Glutamatergic neuron (in vitro differentiated cells): ENCODE measurements around the gene RPGRIP1L. TPM values are rescaled to one million over a fixed set of nuclear protein-coding genes. Genes with fewer than 3 reads are reported as not detected.

Experiments
- DNase-seq: peaks from one replicate; pipeline ENCODE4 v3.0.0; 2022
- H3K27ac Mint-ChIP-seq: one replicate; pipeline ENCODE4 v1.8.0; 2020; ENCODE audit warnings: mild to moderate bottlenecking, mixed read lengths, inconsistent platforms; ENCODE audit not compliant: unreplicated experiment
- H3K27me3 Mint-ChIP-seq: one replicate; pipeline ENCODE4 v1.8.0; 2020; ENCODE audit warnings: mild to moderate bottlenecking, moderate library complexity, mixed read lengths, inconsistent platforms; ENCODE audit not compliant: unreplicated experiment
- H3K36me3 Mint-ChIP-seq: one replicate; pipeline ENCODE4 v1.8.0; 2020; ENCODE audit warnings: mild to moderate bottlenecking, mixed read lengths, inconsistent platforms; ENCODE audit not compliant: unreplicated experiment
- H3K4me1 Mint-ChIP-seq: one replicate; pipeline ENCODE4 v1.8.0; 2020; ENCODE audit warnings: mild to moderate bottlenecking, low read depth, mixed read lengths, inconsistent platforms; ENCODE audit not compliant: unreplicated experiment
- H3K4me3 Mint-ChIP-seq: one replicate; pipeline ENCODE4 v1.8.0; 2020; ENCODE audit warnings: mild to moderate bottlenecking, mixed read lengths, inconsistent platforms; ENCODE audit not compliant: unreplicated experiment
- H3K9me3 Mint-ChIP-seq: one replicate; pipeline ENCODE4 v1.8.0; 2020; ENCODE audit warnings: mild to moderate bottlenecking, moderate library complexity, mixed read lengths, inconsistent platforms; ENCODE audit not compliant: unreplicated experiment
- CTCF ChIP-seq: fragments of 200-600 bp; sonication (generic); IDR thresholded peaks from one replicate; pipeline ENCODE4 v1.5.0; 2021; ENCODE audit not compliant: partially characterized antibody, unreplicated experiment
- total RNA-seq: library from RNA; stranded (reverse); fragmentation: NEBNext Ultra II Directional; extraction: Animal tissue kit (Norgen Biotek cat#: 25700); gene quantifications from one replicate; pipeline ENCODE4 v1.2.1, GENCODE V29; 2021; ENCODE audit not compliant: unreplicated experiment

RPGRIP1L gene
- total RNA-seq, 1 donor from 2014 or later = 18.0 TPM

- H3K27ac Mint-ChIP-seq = no peak overlapping the region
- H3K4me1 Mint-ChIP-seq = no peaks in the 10 kb centered on the region
- no peaks in the 10 kb centered on the region for H3K27me3 Mint-ChIP-seq
- no peak for DNase-seq
- TF ChIP-seq CTCF = no peak
- H3K9me3 Mint-ChIP-seq = peaks cover 3% of the 10 kb centered on the region
- H3K36me3 Mint-ChIP-seq = peaks cover 12% of the 10 kb centered on the region
- no peak overlapping the region for H3K4me3 Mint-ChIP-seq
Measured at GRCh38 chr16:53598511-53599275, 105.0 kb downstream of the RPGRIP1L start.

- H3K36me3 Mint-ChIP-seq = peaks cover 12% of the 10 kb centered on the region
- no peak overlapping the region for H3K27ac Mint-ChIP-seq
- no peak for TF ChIP-seq CTCF
- no peak for DNase-seq
- no peaks in the 10 kb centered on the region for H3K4me1 Mint-ChIP-seq
- peaks cover 3% of the 10 kb centered on the region for H3K9me3 Mint-ChIP-seq
- no peaks in the 10 kb centered on the region for H3K27me3 Mint-ChIP-seq
- H3K4me3 Mint-ChIP-seq = no peak overlapping the region
Measured at GRCh38 chr16:53597776-53598175, 105.9 kb downstream of the RPGRIP1L start.

- H3K27ac Mint-ChIP-seq = no peak overlapping the region
- H3K4me1 Mint-ChIP-seq = no peaks in the 10 kb centered on the region
- H3K27me3 Mint-ChIP-seq = no peaks in the 10 kb centered on the region
- H3K36me3 Mint-ChIP-seq = peaks cover 8% of the 10 kb centered on the region
- no peak for TF ChIP-seq CTCF
- H3K9me3 Mint-ChIP-seq = peaks cover 2% of the 10 kb centered on the region
- DNase-seq = no peak
- no peak overlapping the region for H3K4me3 Mint-ChIP-seq
Measured at GRCh38 chr16:53588081-53588648, 115.5 kb downstream of the RPGRIP1L start.

- Mint-ChIP-seq H3K36me3 (no peaks in the 10 kb centered on the region), H3K4me1 (no peaks in the 10 kb centered on the region)
Measured at GRCh38 chr16:53583401-53583800, 120.3 kb downstream of the RPGRIP1L start.

More at GRCh38 chr16:53583401-53583800, 120.3 kb downstream of the RPGRIP1L start:
- Mint-ChIP-seq H3K27ac (no peak overlapping the region), H3K9me3 (no peaks in the 10 kb centered on the region), H3K27me3 (peaks cover 3% of the 10 kb centered on the region), H3K4me3 (no peak overlapping the region)
- DNase-seq = no peak
- TF ChIP-seq CTCF = no peak
